Bronchial epithelial cell (primary cell): ENCODE results near the gene PDIA5. TPM values are rescaled to one million over a fixed set of nuclear protein-coding genes. Genes with fewer than 3 reads are reported as not detected.

Source experiments
- DNase-seq: peaks from one replicate; pipeline ENCODE4 v3.0.0-alpha.2; 2010; ENCODE audit warnings: low read depth
- FAIRE-seq: peaks from 2 replicates; lab custom pipeline; 2011; peaks lifted over from hg19 to GRCh38; lab: Jason Lieb, UNC
- H3K27me3 ChIP-seq: 2 replicates; pipeline ENCODE4 v1.5.1; 2011; ENCODE audit warnings: low read length; ENCODE audit not compliant: control insufficient read depth, insufficient read depth
- H3K36me3 ChIP-seq: 2 replicates; pipeline ENCODE4 v1.5.1; 2011; ENCODE audit warnings: low read length; ENCODE audit not compliant: control insufficient read depth, insufficient read depth
- H3K4me3 ChIP-seq: 2 replicates; pipeline ENCODE4 v1.5.1; 2011; ENCODE audit warnings: mild to moderate bottlenecking, low read depth, low read length, control low read depth
- CTCF ChIP-seq: IDR thresholded peaks from 2 replicates; pipeline ENCODE4 v1.5.1; 2011; ENCODE audit warnings: mild to moderate bottlenecking, moderate library complexity, low read length, control low read depth, inconsistent platforms; ENCODE audit not compliant: insufficient read depth, severe bottlenecking
- total RNA-seq: library from RNA; depleted of rRNA; stranded (reverse); fragments of >200 nt; gene quantifications from 2 replicates; pipeline ENCODE4 v1.2.1, GENCODE V29; 2014

PDIA5 gene
- total RNA-seq, 1 donor from 2014 or later, result 29.2 TPM

GRCh38 chr3:123063034-123063433 is 3.8 kb upstream of the PDIA5 start:
- no peak overlapping the region for H3K4me3 ChIP-seq
- H3K36me3 ChIP-seq, result no peaks in the 10 kb centered on the region
- no peak for TF ChIP-seq CTCF
- FAIRE-seq (no peak), DNase-seq (no peak)
- H3K27me3 ChIP-seq, result no peaks in the 10 kb centered on the region

- no peak for FAIRE-seq
- H3K36me3 ChIP-seq, result no peaks in the 10 kb centered on the region
- no peaks in the 10 kb centered on the region for H3K27me3 ChIP-seq
- TF ChIP-seq CTCF, result no peak
- DNase-seq, result no peak
- no peak overlapping the region for H3K4me3 ChIP-seq
Observed at GRCh38 chr3:123064506-123064905, 2.3 kb upstream of the PDIA5 start.

- peak; percentile 39 for DNase-seq
- Histone ChIP-seq H3K36me3 (no peaks in the 10 kb centered on the region), H3K27me3 (no peaks in the 10 kb centered on the region), H3K4me3 (no peak overlapping the region)
- no peak for TF ChIP-seq CTCF
- no peak for FAIRE-seq
Observed at GRCh38 chr3:123064914-123065313, 1.9 kb upstream of the PDIA5 start.

GRCh38 chr3:123066599-123066895 is 278 bp upstream of the PDIA5 start:
- DNase-seq (no peak), FAIRE-seq (no peak)
- Histone ChIP-seq H3K27me3 (no peaks in the 10 kb centered on the region), H3K36me3 (peaks cover under 1% of the 10 kb centered on the region), H3K4me3 (peak overlapping the region; percentile 76)
- TF ChIP-seq CTCF, result no peak

- FAIRE-seq (no peak), DNase-seq (no peak)
- Histone ChIP-seq H3K27me3 (no peaks in the 10 kb centered on the region), H3K36me3 (peaks cover 1% of the 10 kb centered on the region), H3K4me3 (peak overlapping the region; percentile 76)
- no peak for TF ChIP-seq CTCF
Observed at GRCh38 chr3:123067689-123068600, 1.1 kb downstream of the PDIA5 start.
